Osteocyte (in vitro differentiated cells): ENCODE data around the gene RNF19B. TPM values are rescaled to one million over a fixed set of nuclear protein-coding genes. Genes with fewer than 3 reads are reported as not detected.

Experiments
- DNase-seq: peaks from one replicate; pipeline ENCODE4 v3.0.0; 2021; ENCODE audit warnings: mixed read lengths; ENCODE audit not compliant: unreplicated experiment; ENCODE audit errors: extremely low spot score
- H3K27ac Mint-ChIP-seq: one replicate; pipeline ENCODE4 v1.8.0; 2021; ENCODE audit warnings: mild to moderate bottlenecking, mixed read lengths; ENCODE audit not compliant: unreplicated experiment
- H3K27me3 Mint-ChIP-seq: one replicate; pipeline ENCODE4 v1.8.0; 2021; ENCODE audit warnings: mixed read lengths; ENCODE audit not compliant: unreplicated experiment
- H3K36me3 Mint-ChIP-seq: one replicate; pipeline ENCODE4 v1.8.0; 2021; ENCODE audit warnings: mixed read lengths; ENCODE audit not compliant: unreplicated experiment
- H3K4me1 Mint-ChIP-seq: one replicate; pipeline ENCODE4 v1.8.0; 2021; ENCODE audit warnings: mixed read lengths; ENCODE audit not compliant: unreplicated experiment
- H3K4me3 Mint-ChIP-seq: one replicate; pipeline ENCODE4 v1.8.0; 2021; ENCODE audit warnings: mild to moderate bottlenecking, moderate library complexity, mixed read lengths; ENCODE audit not compliant: unreplicated experiment
- H3K9me3 Mint-ChIP-seq: one replicate; pipeline ENCODE4 v1.8.0; 2021; ENCODE audit warnings: mixed read lengths; ENCODE audit not compliant: unreplicated experiment
- CTCF ChIP-seq: fragments of 200-600 bp; sonication (generic); IDR thresholded peaks from 2 replicates; pipeline ENCODE4 v1.5.0; 2021; ENCODE audit warnings: antibody characterized with exemption, mild to moderate bottlenecking, moderate library complexity
- total RNA-seq: library from RNA; stranded (reverse); gene quantifications from 2 replicates; pipeline ENCODE4 v1.2.1, GENCODE V29; 2021

Gene RNF19B
- total RNA-seq, 1 donor from 2014 or later = 12.6 TPM

GRCh38 chr1:32965251-32965747 is 690 bp upstream of the RNF19B start:
- H3K27me3 Mint-ChIP-seq = peaks cover 8% of the 10 kb centered on the region
- H3K9me3 Mint-ChIP-seq = no peaks in the 10 kb centered on the region
- H3K36me3 Mint-ChIP-seq = no peaks in the 10 kb centered on the region
- TF ChIP-seq CTCF = no peak
- peak overlapping the region; percentile 77 for H3K4me3 Mint-ChIP-seq
- DNase-seq = no peak
- peak overlapping the region; percentile 96 for H3K27ac Mint-ChIP-seq
- peaks cover 27% of the 10 kb centered on the region for H3K4me1 Mint-ChIP-seq

- peaks cover 8% of the 10 kb centered on the region for H3K27me3 Mint-ChIP-seq
- no peak for TF ChIP-seq CTCF
- DNase-seq = peak; percentile 88
- peak overlapping the region; percentile 23 for H3K27ac Mint-ChIP-seq
- H3K4me1 Mint-ChIP-seq = peaks cover 27% of the 10 kb centered on the region
- H3K4me3 Mint-ChIP-seq = peak overlapping the region; percentile 82
- no peaks in the 10 kb centered on the region for H3K9me3 Mint-ChIP-seq
- H3K36me3 Mint-ChIP-seq = no peaks in the 10 kb centered on the region
Observed at GRCh38 chr1:32963746-32964460, 706 bp downstream of the RNF19B start.

GRCh38 chr1:32962248-32962896 is 2.2 kb downstream of the RNF19B start:
- H3K36me3 Mint-ChIP-seq = no peaks in the 10 kb centered on the region
- peak overlapping the region; percentile 82 for H3K4me3 Mint-ChIP-seq
- H3K4me1 Mint-ChIP-seq = peaks cover 27% of the 10 kb centered on the region
- H3K9me3 Mint-ChIP-seq = no peaks in the 10 kb centered on the region
- H3K27me3 Mint-ChIP-seq = peaks cover 5% of the 10 kb centered on the region
- H3K27ac Mint-ChIP-seq = peak overlapping the region; percentile 32
- TF ChIP-seq CTCF = no peak
- DNase-seq = no peak

- TF ChIP-seq CTCF = no peak
- Mint-ChIP-seq H3K27ac (no peak overlapping the region), H3K27me3 (no peaks in the 10 kb centered on the region), H3K4me1 (peaks cover 27% of the 10 kb centered on the region), H3K36me3 (peaks cover 5% of the 10 kb centered on the region), H3K9me3 (no peaks in the 10 kb centered on the region), H3K4me3 (no peak overlapping the region)
- no peak for DNase-seq
Observed at GRCh38 chr1:32960819-32961355, 3.7 kb downstream of the RNF19B start.

- Mint-ChIP-seq H3K27me3 (no peaks in the 10 kb centered on the region), H3K4me1 (peaks cover 27% of the 10 kb centered on the region), H3K4me3 (no peak overlapping the region), H3K27ac (no peak overlapping the region), H3K9me3 (no peaks in the 10 kb centered on the region), H3K36me3 (peaks cover 5% of the 10 kb centered on the region)
- DNase-seq = no peak
- no peak for TF ChIP-seq CTCF
Observed at GRCh38 chr1:32960342-32960741, 4.3 kb downstream of the RNF19B start.
